Glutamatergic neuron (in vitro differentiated cells): ENCODE results near the gene PRKAA2. TPM values are rescaled to one million over a fixed set of nuclear protein-coding genes. Genes with fewer than 3 reads are reported as not detected.

Source experiments
- DNase-seq: peaks from one replicate; pipeline ENCODE4 v3.0.0; 2022
- H3K27ac Mint-ChIP-seq: one replicate; pipeline ENCODE4 v1.8.0; 2020; ENCODE audit warnings: mild to moderate bottlenecking, mixed read lengths, inconsistent platforms; ENCODE audit not compliant: unreplicated experiment
- H3K27me3 Mint-ChIP-seq: one replicate; pipeline ENCODE4 v1.8.0; 2020; ENCODE audit warnings: mild to moderate bottlenecking, moderate library complexity, mixed read lengths, inconsistent platforms; ENCODE audit not compliant: unreplicated experiment
- H3K36me3 Mint-ChIP-seq: one replicate; pipeline ENCODE4 v1.8.0; 2020; ENCODE audit warnings: mild to moderate bottlenecking, mixed read lengths, inconsistent platforms; ENCODE audit not compliant: unreplicated experiment
- H3K4me1 Mint-ChIP-seq: one replicate; pipeline ENCODE4 v1.8.0; 2020; ENCODE audit warnings: mild to moderate bottlenecking, low read depth, mixed read lengths, inconsistent platforms; ENCODE audit not compliant: unreplicated experiment
- H3K4me3 Mint-ChIP-seq: one replicate; pipeline ENCODE4 v1.8.0; 2020; ENCODE audit warnings: mild to moderate bottlenecking, mixed read lengths, inconsistent platforms; ENCODE audit not compliant: unreplicated experiment
- H3K9me3 Mint-ChIP-seq: one replicate; pipeline ENCODE4 v1.8.0; 2020; ENCODE audit warnings: mild to moderate bottlenecking, moderate library complexity, mixed read lengths, inconsistent platforms; ENCODE audit not compliant: unreplicated experiment
- total RNA-seq: library from RNA; stranded (reverse); fragmentation: NEBNext Ultra II Directional; extraction: Animal tissue kit (Norgen Biotek cat#: 25700); gene quantifications from one replicate; pipeline ENCODE4 v1.2.1, GENCODE V29; 2021; ENCODE audit not compliant: unreplicated experiment
- TF ChIP-seq, protein P1 (sequence below): fragments of 200-600 bp; sonication (generic); IDR thresholded peaks from one replicate; pipeline ENCODE4 v1.5.0; 2021; ENCODE audit not compliant: partially characterized antibody, unreplicated experiment

Gene PRKAA2
- total RNA-seq, 1 donor from 2014 or later: 1.3 TPM

DNA sequence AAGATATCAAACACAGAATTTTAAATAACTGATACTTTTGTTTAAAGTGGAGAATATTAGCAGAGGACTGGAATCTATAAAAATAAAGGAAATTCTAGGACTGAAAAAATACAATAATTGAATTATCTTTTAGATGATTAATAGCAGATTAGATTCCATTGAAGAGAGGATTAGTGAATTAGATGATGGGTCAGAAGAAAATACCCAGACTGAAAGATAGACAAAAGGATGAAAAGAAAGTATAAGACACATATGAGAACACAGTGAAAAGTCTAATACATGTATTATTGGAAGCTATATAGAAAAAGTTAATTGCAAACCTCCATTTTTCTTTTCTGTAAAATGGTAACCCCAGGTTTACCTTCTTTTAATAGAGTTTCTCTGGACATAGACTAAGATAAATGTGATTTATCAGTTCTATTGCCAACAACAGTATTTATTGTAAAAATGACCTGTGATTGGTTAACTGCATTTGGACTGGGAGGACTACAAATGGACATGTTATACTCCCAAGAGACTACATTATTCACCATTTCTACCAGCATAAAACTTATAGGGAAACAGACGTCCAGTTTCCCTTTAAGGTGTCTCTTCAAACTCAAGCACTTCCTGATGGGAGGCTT, 11.0 kb downstream of the PRKAA2 start:
- Mint-ChIP-seq H3K27me3 (no peaks in the 10 kb centered on the region), H3K36me3 (peaks cover 6% of the 10 kb centered on the region)

DNA sequence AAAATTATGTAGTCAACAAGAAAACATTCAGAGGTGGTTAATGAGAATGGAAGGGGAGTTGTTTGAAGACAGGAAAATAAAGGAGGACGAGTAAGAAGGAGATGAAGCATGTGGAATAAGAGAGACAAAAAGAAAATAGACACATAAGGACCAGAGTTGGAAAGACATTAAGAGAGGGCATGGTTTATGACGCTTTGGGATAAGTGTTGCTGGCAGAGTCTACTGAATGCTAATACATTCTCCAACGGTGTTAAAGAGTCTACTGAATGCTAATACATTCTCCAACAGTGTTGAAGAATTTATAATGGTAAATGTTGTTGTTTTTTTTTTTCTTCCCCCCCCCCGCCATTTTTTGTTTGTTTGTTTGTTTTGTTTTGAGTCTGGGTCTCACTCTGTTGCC, 13.1 kb downstream of the PRKAA2 start:
- DNase-seq: no peak
- no peaks in the 10 kb centered on the region for H3K27me3 Mint-ChIP-seq
- TF ChIP-seq, protein P1, sequence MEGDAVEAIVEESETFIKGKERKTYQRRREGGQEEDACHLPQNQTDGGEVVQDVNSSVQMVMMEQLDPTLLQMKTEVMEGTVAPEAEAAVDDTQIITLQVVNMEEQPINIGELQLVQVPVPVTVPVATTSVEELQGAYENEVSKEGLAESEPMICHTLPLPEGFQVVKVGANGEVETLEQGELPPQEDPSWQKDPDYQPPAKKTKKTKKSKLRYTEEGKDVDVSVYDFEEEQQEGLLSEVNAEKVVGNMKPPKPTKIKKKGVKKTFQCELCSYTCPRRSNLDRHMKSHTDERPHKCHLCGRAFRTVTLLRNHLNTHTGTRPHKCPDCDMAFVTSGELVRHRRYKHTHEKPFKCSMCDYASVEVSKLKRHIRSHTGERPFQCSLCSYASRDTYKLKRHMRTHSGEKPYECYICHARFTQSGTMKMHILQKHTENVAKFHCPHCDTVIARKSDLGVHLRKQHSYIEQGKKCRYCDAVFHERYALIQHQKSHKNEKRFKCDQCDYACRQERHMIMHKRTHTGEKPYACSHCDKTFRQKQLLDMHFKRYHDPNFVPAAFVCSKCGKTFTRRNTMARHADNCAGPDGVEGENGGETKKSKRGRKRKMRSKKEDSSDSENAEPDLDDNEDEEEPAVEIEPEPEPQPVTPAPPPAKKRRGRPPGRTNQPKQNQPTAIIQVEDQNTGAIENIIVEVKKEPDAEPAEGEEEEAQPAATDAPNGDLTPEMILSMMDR: no peak
- peaks cover 6% of the 10 kb centered on the region for H3K36me3 Mint-ChIP-seq
- H3K27ac Mint-ChIP-seq: no peak overlapping the region
- H3K4me1 Mint-ChIP-seq: no peaks in the 10 kb centered on the region
- H3K4me3 Mint-ChIP-seq: no peak overlapping the region
- no peaks in the 10 kb centered on the region for H3K9me3 Mint-ChIP-seq

More for the DNA sequence above, 11.0 kb downstream of the PRKAA2 start:
- H3K9me3 Mint-ChIP-seq: no peaks in the 10 kb centered on the region
- H3K4me1 Mint-ChIP-seq: no peaks in the 10 kb centered on the region
- DNase-seq: no peak
- no peak overlapping the region for H3K4me3 Mint-ChIP-seq
- TF ChIP-seq, protein P1: no peak
- no peak overlapping the region for H3K27ac Mint-ChIP-seq

DNA sequence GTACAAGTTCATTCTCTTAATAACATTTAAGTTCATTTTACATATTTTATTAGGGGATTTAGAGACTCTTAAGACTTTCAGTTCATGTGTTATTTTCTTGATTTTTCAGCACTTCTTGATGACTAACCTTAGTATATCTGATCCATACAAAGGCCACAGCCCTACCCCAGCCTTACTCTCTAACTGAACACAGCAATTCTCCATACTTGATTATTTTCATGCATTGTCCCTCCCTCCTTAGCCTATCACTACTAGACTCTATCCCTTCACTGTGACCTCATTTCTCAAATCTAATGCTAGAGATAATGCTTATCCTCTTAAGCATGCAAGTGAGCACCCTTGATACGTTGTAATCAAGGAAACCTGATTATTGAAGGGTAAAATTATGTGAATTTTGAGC, 15.2 kb downstream of the PRKAA2 start:
- Mint-ChIP-seq H3K4me1 (no peaks in the 10 kb centered on the region), H3K4me3 (no peak overlapping the region), H3K27ac (no peak overlapping the region), H3K9me3 (no peaks in the 10 kb centered on the region), H3K27me3 (no peaks in the 10 kb centered on the region), H3K36me3 (peaks cover 6% of the 10 kb centered on the region)
- TF ChIP-seq, protein P1: no peak
- no peak for DNase-seq

DNA sequence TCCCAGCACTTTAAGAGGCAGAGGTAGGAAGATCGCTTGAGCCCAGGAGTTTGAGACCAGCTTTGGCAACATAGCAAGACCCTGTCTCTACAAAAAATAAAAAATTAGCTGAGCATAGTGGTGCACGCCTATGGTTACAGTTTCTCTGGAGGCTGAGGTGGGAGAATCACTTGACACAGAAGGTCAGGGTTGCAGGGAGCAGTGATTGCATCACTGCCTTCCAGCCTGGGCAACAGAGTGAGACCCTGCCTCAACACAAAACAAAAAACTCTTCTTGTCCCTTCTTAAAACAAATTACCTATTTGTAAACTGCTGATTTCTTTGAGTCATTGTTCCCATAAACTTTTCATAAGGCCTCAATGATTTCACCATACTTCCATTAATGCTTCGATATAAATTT, 18.7 kb downstream of the PRKAA2 start:
- Mint-ChIP-seq H3K4me1 (no peaks in the 10 kb centered on the region), H3K27ac (no peak overlapping the region), H3K9me3 (no peaks in the 10 kb centered on the region), H3K27me3 (no peaks in the 10 kb centered on the region), H3K36me3 (no peaks in the 10 kb centered on the region), H3K4me3 (no peak overlapping the region)
- TF ChIP-seq, protein P1: no peak
- DNase-seq: no peak

DNA sequence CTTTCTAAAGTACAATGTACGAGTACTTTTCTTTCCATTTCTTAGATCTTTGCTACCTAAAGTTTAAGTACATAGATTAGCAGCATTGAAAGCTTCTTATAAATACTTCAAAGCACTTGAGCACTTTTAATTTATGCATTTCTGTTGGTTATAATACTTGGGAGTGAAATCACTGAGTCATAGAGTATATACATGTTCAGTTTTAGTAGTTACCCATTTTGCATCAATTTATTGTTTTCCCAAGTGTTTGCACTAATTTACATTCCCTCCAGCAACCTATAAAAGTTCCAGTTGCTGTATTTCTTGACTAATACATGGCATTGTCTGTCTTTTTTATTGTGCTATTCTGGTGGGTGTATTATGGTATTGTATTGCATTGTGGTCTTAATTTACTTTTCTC, 20.3 kb downstream of the PRKAA2 start:
- TF ChIP-seq, protein P1: no peak
- no peaks in the 10 kb centered on the region for H3K9me3 Mint-ChIP-seq
- no peak overlapping the region for H3K27ac Mint-ChIP-seq
- H3K4me3 Mint-ChIP-seq: no peak overlapping the region
- H3K4me1 Mint-ChIP-seq: no peaks in the 10 kb centered on the region
- H3K27me3 Mint-ChIP-seq: no peaks in the 10 kb centered on the region
- no peaks in the 10 kb centered on the region for H3K36me3 Mint-ChIP-seq
- DNase-seq: no peak
